ENCODE results near the gene UBE2L3.
"Not testable (repeated sequence)": the region's sequence is repeated elsewhere in the genome, so short reads cannot be mapped to it uniquely, and the experiment has no call there.

DNA sequence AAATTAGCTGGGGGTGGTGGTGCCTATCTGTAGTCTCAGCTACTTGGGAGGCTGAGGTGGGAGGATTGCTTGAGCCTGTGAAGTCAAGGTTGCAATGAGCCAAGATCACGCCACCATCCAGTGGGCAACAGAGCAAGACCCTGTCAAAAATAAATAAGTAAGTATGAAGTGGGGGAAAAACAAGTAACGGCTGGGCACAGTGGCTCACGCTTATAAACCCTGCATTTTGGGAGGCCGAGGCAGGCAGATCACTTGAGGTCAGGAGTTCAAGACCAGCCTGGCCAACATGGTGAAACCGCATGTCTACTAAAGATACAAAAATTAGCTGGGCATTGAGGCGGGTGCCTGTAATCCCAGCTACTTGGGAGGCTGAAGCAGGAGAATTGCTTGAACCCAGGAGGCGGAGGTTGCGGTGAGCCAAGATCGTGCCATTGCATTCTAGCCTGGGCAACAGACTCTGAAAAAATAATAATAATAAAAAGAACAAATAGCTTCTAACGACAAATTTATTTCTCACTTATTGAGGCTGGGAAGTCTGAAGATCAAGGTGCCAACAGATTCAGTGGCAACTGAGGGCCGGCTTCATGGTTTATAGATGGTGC, 42.1 kb downstream of the UBE2L3 start:
- TF ChIP-seq, protein P1, sequence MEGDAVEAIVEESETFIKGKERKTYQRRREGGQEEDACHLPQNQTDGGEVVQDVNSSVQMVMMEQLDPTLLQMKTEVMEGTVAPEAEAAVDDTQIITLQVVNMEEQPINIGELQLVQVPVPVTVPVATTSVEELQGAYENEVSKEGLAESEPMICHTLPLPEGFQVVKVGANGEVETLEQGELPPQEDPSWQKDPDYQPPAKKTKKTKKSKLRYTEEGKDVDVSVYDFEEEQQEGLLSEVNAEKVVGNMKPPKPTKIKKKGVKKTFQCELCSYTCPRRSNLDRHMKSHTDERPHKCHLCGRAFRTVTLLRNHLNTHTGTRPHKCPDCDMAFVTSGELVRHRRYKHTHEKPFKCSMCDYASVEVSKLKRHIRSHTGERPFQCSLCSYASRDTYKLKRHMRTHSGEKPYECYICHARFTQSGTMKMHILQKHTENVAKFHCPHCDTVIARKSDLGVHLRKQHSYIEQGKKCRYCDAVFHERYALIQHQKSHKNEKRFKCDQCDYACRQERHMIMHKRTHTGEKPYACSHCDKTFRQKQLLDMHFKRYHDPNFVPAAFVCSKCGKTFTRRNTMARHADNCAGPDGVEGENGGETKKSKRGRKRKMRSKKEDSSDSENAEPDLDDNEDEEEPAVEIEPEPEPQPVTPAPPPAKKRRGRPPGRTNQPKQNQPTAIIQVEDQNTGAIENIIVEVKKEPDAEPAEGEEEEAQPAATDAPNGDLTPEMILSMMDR (IDR thresholded peaks at IDR 0.05; ENCODE audit: insufficient read depth, low read length), result not testable (repeated sequence)
- TF ChIP-seq POLR2AphosphoS5, GABPA (IDR thresholded peaks at IDR 0.05; ENCODE audit: low read depth): not testable (repeated sequence)
